Measurements from ENCODE around the gene ADAMTSL2.

Gene ADAMTSL2

DNA sequence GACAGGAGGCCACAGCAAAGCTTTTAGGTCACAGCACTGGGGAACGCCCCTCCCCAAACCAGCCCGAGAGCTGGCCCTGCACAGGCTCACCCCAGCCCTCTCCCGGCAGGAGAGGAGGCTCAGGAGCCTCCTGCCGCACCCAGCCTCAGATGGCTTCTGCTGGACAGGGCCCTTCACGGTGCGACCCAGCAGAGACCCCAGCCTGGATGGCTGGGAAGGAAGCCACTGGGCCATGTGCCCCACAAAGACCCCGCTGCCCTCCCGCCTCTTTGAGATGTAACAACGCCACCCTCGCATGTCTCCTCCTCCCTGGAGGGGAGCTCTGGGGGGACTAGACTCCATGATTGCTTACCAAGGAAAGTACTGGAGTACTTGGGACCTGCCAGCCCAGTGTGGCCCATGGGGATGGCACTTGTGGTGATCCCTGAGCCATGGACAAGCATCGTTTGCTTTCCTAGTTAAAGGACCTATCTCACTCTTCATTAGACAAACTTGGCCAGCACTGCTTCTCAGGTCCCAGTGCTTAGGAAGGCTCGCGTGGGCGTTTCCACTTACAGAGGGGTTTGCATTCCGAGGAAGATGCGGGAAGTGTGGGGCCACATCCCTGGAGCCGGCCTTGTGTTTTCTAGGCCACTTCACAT, 18.8 kb upstream of the ADAMTSL2 start:
- WGBS, 2 donors (ENCODE audit: extremely low coverage in 2 of 2, insufficient read length in 2 of 2, insufficient replicate concordance in 1 of 2): no CpG with 5 or more reads among the region's 17 CpGs
- no peak overlapping the region for H3K14ac ChIP-seq (ENCODE audit: low read length)

GRCh38 chr9:133516256-133516960, 18.1 kb upstream of the ADAMTSL2 start:
- Histone ChIP-seq H3K9me3 (replicated peaks in 1 of 2; ENCODE audit: control insufficient read depth in 2 of 2, insufficient read depth in 1 of 2, low read depth in 1 of 2, low read length in 2 of 2) (peaks cover 0 to 9% of the 10 kb centered on the region in 2 donors), H4K8ac (ENCODE audit: low read depth, low read length) (no peak overlapping the region), H3K4me1 (ENCODE audit: control insufficient read depth in 2 of 2, insufficient read depth in 1 of 2, low read depth in 1 of 2, low read length in 2 of 2) (peaks cover 0 to 8% of the 10 kb centered on the region in 2 donors), H3K4me2 (ENCODE audit: insufficient read depth, low read length, poor library complexity, severe bottlenecking) (no peak overlapping the region), H2AFZ (ENCODE audit: low read length) (no peak overlapping the region), H3K14ac (ENCODE audit: low read length) (no peak overlapping the region), H3K23ac (ENCODE audit: low read depth, low read length, poor library complexity) (no peak overlapping the region), H3K9ac (ENCODE audit: low read depth, low read length, poor library complexity) (no peak overlapping the region), H4K91ac (ENCODE audit: low read depth, low read length, poor library complexity) (no peak overlapping the region), H3K36me3 (replicated peaks in 1 of 2; ENCODE audit: control insufficient read depth in 2 of 2, insufficient read depth in 2 of 2, low read length in 2 of 2) (peaks cover 0 to 4% of the 10 kb centered on the region in 2 donors), H2BK120ac (ENCODE audit: low read depth, low read length) (no peak overlapping the region), H2AK5ac (ENCODE audit: low read depth, low read length) (no peak overlapping the region), H3K4ac (ENCODE audit: low read length) (no peak overlapping the region), H3K27ac (replicated peaks; ENCODE audit: low read length) (no peak overlapping the region), H3K4me3 (ENCODE audit: low read length in 2 of 2) (no peak overlapping the region), H2BK5ac (ENCODE audit: low read length) (no peak overlapping the region), H2BK12ac (ENCODE audit: low read length) (no peak overlapping the region), H3K79me1 (ENCODE audit: low read depth, low read length) (peaks cover 9% of the 10 kb centered on the region), H2BK15ac (ENCODE audit: low read length) (no peak overlapping the region), H3K27me3 (ENCODE audit: control insufficient read depth in 3 of 3, insufficient read depth in 3 of 3, low read depth in 1 of 3, low read length in 3 of 3) (peaks cover 0 to 6% (median 2%) of the 10 kb centered on the region in 3 experiments), H3K18ac (ENCODE audit: low read length) (no peak overlapping the region)
- WGBS, 2 donors (ENCODE audit: extremely low coverage in 2 of 2, insufficient read length in 2 of 2, insufficient replicate concordance in 1 of 2): no CpG with 5 or more reads among the region's 11 CpGs
- no peak for DNase-seq (ENCODE audit: low spot score)

More for the DNA sequence above, 18.8 kb upstream of the ADAMTSL2 start:
- H2BK5ac ChIP-seq (ENCODE audit: low read length): no peak overlapping the region
- no peak overlapping the region for H2AFZ ChIP-seq (ENCODE audit: low read length)
- no peak overlapping the region for H3K4me2 ChIP-seq (ENCODE audit: insufficient read depth, low read length, poor library complexity, severe bottlenecking)
- peaks cover 0 to 6% (median 2%) of the 10 kb centered on the region in 3 experiments for H3K27me3 ChIP-seq (ENCODE audit: control insufficient read depth in 3 of 3, insufficient read depth in 3 of 3, low read depth in 1 of 3, low read length in 3 of 3)
- H3K4ac ChIP-seq (ENCODE audit: low read length): no peak overlapping the region
- H2AK5ac ChIP-seq (ENCODE audit: low read depth, low read length): peak overlapping the region; percentile 9
- H4K8ac ChIP-seq (ENCODE audit: low read depth, low read length): no peak overlapping the region
- no peak overlapping the region for H2BK120ac ChIP-seq (ENCODE audit: low read depth, low read length)
- peak overlapping the region; percentile 1 for H3K18ac ChIP-seq (ENCODE audit: low read length)
- peaks cover 9% of the 10 kb centered on the region for H3K79me1 ChIP-seq (ENCODE audit: low read depth, low read length)
- no peak overlapping the region for H4K91ac ChIP-seq (ENCODE audit: low read depth, low read length, poor library complexity)
- no peak for DNase-seq (ENCODE audit: low spot score)
- H3K9me3 ChIP-seq (replicated peaks in 1 of 2; ENCODE audit: control insufficient read depth in 2 of 2, insufficient read depth in 1 of 2, low read depth in 1 of 2, low read length in 2 of 2): peaks cover 0 to 9% of the 10 kb centered on the region in 2 donors
- H3K4me1 ChIP-seq (ENCODE audit: control insufficient read depth in 2 of 2, insufficient read depth in 1 of 2, low read depth in 1 of 2, low read length in 2 of 2): peaks cover 0 to 8% of the 10 kb centered on the region in 2 donors
- H3K9ac ChIP-seq (ENCODE audit: low read depth, low read length, poor library complexity): no peak overlapping the region
- H2BK12ac ChIP-seq (ENCODE audit: low read length): no peak overlapping the region
- peaks cover 0 to 4% of the 10 kb centered on the region in 2 donors for H3K36me3 ChIP-seq (replicated peaks in 1 of 2; ENCODE audit: control insufficient read depth in 2 of 2, insufficient read depth in 2 of 2, low read length in 2 of 2)
- H3K27ac ChIP-seq (replicated peaks; ENCODE audit: low read length): no peak overlapping the region
- no peak overlapping the region for H3K23ac ChIP-seq (ENCODE audit: low read depth, low read length, poor library complexity)
- H2BK15ac ChIP-seq (ENCODE audit: low read length): no peak overlapping the region
- no peak overlapping the region for H3K4me3 ChIP-seq (ENCODE audit: low read length in 2 of 2)

GRCh38 chr9:133516961-133517350, 17.5 kb upstream of the ADAMTSL2 start:
- no peak for DNase-seq (ENCODE audit: low spot score)

DNA sequence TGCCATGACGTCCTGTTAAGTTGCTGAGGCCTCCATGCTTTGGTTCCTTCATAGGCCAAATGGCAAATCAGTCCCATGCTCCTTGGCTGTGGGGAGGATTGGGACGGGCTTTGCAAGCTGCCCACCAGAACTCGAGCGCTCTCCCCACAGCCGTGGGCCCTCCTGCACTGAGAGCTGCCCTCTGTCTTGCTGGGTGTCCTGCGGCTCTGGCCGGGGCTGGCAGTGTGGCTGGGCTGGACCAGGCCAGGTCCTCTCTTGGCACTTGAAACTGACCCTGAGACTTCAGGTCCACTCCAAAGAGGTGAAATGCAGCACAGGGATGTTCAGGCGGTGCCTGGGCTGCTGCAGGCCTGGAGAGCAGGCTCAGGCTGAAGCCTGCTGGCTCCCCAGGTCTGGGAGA, 16.8 kb upstream of the ADAMTSL2 start:
- H3K27me3 ChIP-seq (ENCODE audit: control insufficient read depth in 3 of 3, insufficient read depth in 3 of 3, low read depth in 1 of 3, low read length in 3 of 3): peaks cover 0 to 10% (median 0%) of the 10 kb centered on the region in 3 experiments
- H2BK120ac ChIP-seq (ENCODE audit: low read depth, low read length): no peak overlapping the region
- no peak overlapping the region for H2AFZ ChIP-seq (ENCODE audit: low read length)
- H3K9me3 ChIP-seq (replicated peaks in 1 of 2; ENCODE audit: control insufficient read depth in 2 of 2, insufficient read depth in 1 of 2, low read depth in 1 of 2, low read length in 2 of 2): no peaks in the 10 kb centered on the region
- peak overlapping the region; percentile 4 for H2AK5ac ChIP-seq (ENCODE audit: low read depth, low read length)
- H3K4me2 ChIP-seq (ENCODE audit: insufficient read depth, low read length, poor library complexity, severe bottlenecking): no peak overlapping the region
- H3K4ac ChIP-seq (ENCODE audit: low read length): no peak overlapping the region
- no peak overlapping the region for H4K8ac ChIP-seq (ENCODE audit: low read depth, low read length)
- H2BK12ac ChIP-seq (ENCODE audit: low read length): peak overlapping the region; percentile 58
- WGBS, 2 donors (ENCODE audit: extremely low coverage in 2 of 2, insufficient read length in 2 of 2, insufficient replicate concordance in 1 of 2): no CpG with 5 or more reads among the region's 8 CpGs
- H2BK5ac ChIP-seq (ENCODE audit: low read length): no peak overlapping the region
- no peak overlapping the region for H4K91ac ChIP-seq (ENCODE audit: low read depth, low read length, poor library complexity)
- H3K36me3 ChIP-seq (replicated peaks in 1 of 2; ENCODE audit: control insufficient read depth in 2 of 2, insufficient read depth in 2 of 2, low read length in 2 of 2): no peaks in the 10 kb centered on the region
- no peak overlapping the region for H3K4me3 ChIP-seq (ENCODE audit: low read length in 2 of 2)
- H3K79me1 ChIP-seq (ENCODE audit: low read depth, low read length): no peaks in the 10 kb centered on the region
- no peak overlapping the region for H3K14ac ChIP-seq (ENCODE audit: low read length)
- no peak overlapping the region for H3K27ac ChIP-seq (replicated peaks; ENCODE audit: low read length)
- DNase-seq (ENCODE audit: low spot score): no peak
- no peak overlapping the region for H3K23ac ChIP-seq (ENCODE audit: low read depth, low read length, poor library complexity)
- H3K4me1 ChIP-seq (ENCODE audit: control insufficient read depth in 2 of 2, insufficient read depth in 1 of 2, low read depth in 1 of 2, low read length in 2 of 2): peaks cover 0 to 4% of the 10 kb centered on the region in 2 donors
- H2BK15ac ChIP-seq (ENCODE audit: low read length): no peak overlapping the region
- peak overlapping the region; percentile 80 for H3K18ac ChIP-seq (ENCODE audit: low read length)
- peak overlapping the region; percentile 18 for H3K9ac ChIP-seq (ENCODE audit: low read depth, low read length, poor library complexity)

More at GRCh38 chr9:133516961-133517350, 17.5 kb upstream of the ADAMTSL2 start:
- Histone ChIP-seq H3K9me3 (replicated peaks in 1 of 2; ENCODE audit: control insufficient read depth in 2 of 2, insufficient read depth in 1 of 2, low read depth in 1 of 2, low read length in 2 of 2) (peaks cover 0 to 4% of the 10 kb centered on the region in 2 donors), H2BK5ac (ENCODE audit: low read length) (no peak overlapping the region), H3K9ac (ENCODE audit: low read depth, low read length, poor library complexity) (no peak overlapping the region), H2BK120ac (ENCODE audit: low read depth, low read length) (no peak overlapping the region), H3K23ac (ENCODE audit: low read depth, low read length, poor library complexity) (no peak overlapping the region), H2AFZ (ENCODE audit: low read length) (no peak overlapping the region), H3K4me3 (ENCODE audit: low read length in 2 of 2) (no peak overlapping the region), H2BK12ac (ENCODE audit: low read length) (no peak overlapping the region), H2BK15ac (ENCODE audit: low read length) (no peak overlapping the region), H3K36me3 (replicated peaks in 1 of 2; ENCODE audit: control insufficient read depth in 2 of 2, insufficient read depth in 2 of 2, low read length in 2 of 2) (peaks cover 0 to 2% of the 10 kb centered on the region in 2 donors), H3K4me2 (ENCODE audit: insufficient read depth, low read length, poor library complexity, severe bottlenecking) (no peak overlapping the region), H3K27ac (replicated peaks; ENCODE audit: low read length) (no peak overlapping the region), H4K8ac (ENCODE audit: low read depth, low read length) (no peak overlapping the region), H3K4me1 (ENCODE audit: control insufficient read depth in 2 of 2, insufficient read depth in 1 of 2, low read depth in 1 of 2, low read length in 2 of 2) (peaks cover 0 to 8% of the 10 kb centered on the region in 2 donors), H2AK5ac (ENCODE audit: low read depth, low read length) (peak overlapping the region; percentile 53), H3K79me1 (ENCODE audit: low read depth, low read length) (peaks cover 5% of the 10 kb centered on the region), H3K27me3 (ENCODE audit: control insufficient read depth in 3 of 3, insufficient read depth in 3 of 3, low read depth in 1 of 3, low read length in 3 of 3) (peaks cover 0 to 10% (median 0%) of the 10 kb centered on the region in 3 experiments), H3K14ac (ENCODE audit: low read length) (no peak overlapping the region), H3K18ac (ENCODE audit: low read length) (no peak overlapping the region), H3K4ac (ENCODE audit: low read length) (no peak overlapping the region), H4K91ac (ENCODE audit: low read depth, low read length, poor library complexity) (no peak overlapping the region)
- WGBS, 2 donors (ENCODE audit: extremely low coverage in 2 of 2, insufficient read length in 2 of 2, insufficient replicate concordance in 1 of 2): no CpG with 5 or more reads among the region's 9 CpGs
